GM18505 (cell line): ENCODE data around the gene FARS2.

Source experiments
- ATAC-seq: cut with Tn5 transposase; IDR thresholded peaks from one replicate; pipeline ENCODE4 v1.9.1; 2021; ENCODE audit not compliant: unreplicated experiment
- POLR2A ChIP-seq: IDR thresholded peaks from 4 replicates; pipeline ENCODE4 v1.6.1; 2011; ENCODE audit warnings: borderline replicate concordance; ENCODE audit not compliant: insufficient read depth, insufficient read length; ENCODE audit errors: extremely low read depth

The FARS2 gene

GRCh38 chr6:5525209-5525608 lies 263.9 kb downstream of the FARS2 start:
- no peak for ATAC-seq

DNA sequence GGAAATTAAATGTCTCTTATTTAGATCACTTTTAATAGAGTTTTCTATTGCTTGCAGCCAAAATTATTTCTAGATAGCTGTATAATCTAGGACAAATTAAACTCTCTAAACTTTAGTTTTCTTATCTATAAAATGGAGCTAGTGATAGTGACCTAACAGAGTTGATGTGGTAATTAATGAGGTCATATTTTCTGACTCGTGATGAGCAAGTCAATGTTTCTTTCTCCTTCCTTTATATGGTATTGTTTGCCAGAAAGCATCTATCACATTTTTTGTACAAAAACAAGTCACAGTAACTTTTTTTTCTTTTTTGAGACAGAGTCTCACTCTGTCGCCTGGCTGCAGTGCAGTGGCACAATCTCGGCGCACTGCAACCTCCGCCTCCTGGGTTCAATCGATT lies 267.7 kb downstream of the FARS2 start:
- ATAC-seq: no peak
- TF ChIP-seq POLR2A: no peak

More at GRCh38 chr6:5525209-5525608, 263.9 kb downstream of the FARS2 start:
- TF ChIP-seq POLR2A: no peak

- no peak for TF ChIP-seq POLR2A
- no peak for ATAC-seq
Observed at GRCh38 chr6:5529733-5530132, 268.4 kb downstream of the FARS2 start.

GRCh38 chr6:5531161-5531560 lies 269.8 kb downstream of the FARS2 start:
- ATAC-seq: no peak
- no peak for TF ChIP-seq POLR2A

- ATAC-seq: no peak
- no peak for TF ChIP-seq POLR2A
Observed at GRCh38 chr6:5531853-5532375, 270.6 kb downstream of the FARS2 start.

DNA sequence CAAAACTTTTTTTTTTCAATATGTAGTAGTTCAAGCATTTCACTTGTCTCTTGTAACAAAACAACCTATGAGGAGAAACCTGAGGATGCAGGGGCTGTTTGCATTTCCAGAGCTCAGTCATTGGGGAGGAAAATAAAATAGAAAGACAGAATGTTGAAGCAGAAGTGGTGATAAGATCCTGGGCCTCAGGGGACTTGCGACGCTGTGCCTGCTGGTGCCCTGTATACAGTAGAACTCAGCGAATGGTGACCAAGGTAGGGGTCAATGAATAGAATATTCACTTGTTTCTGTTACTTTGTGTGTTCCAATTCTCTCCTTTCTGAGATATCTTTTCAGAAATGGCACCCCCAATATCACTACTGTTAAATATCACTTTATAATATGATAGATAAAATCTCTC lies 271.6 kb downstream of the FARS2 start:
- no peak for ATAC-seq
- no peak for TF ChIP-seq POLR2A

DNA sequence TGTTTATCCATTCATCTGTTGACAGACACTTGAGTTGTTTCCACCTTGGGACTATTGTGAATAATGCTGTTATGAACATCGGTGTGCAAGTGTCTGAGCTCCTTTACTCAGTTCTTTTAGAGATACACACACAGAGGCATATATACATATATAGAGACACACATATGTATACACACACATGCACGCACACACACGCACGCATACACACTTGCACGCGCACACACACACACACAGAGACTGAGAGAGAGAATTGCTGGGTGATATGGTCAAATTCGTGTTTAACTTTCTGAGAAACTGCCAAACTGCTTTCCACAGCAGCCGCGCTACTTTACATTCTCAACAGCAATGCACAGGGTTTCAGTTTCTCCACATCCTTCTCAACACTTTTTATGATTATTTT lies 273.3 kb downstream of the FARS2 start:
- no peak for TF ChIP-seq POLR2A
- no peak for ATAC-seq

DNA sequence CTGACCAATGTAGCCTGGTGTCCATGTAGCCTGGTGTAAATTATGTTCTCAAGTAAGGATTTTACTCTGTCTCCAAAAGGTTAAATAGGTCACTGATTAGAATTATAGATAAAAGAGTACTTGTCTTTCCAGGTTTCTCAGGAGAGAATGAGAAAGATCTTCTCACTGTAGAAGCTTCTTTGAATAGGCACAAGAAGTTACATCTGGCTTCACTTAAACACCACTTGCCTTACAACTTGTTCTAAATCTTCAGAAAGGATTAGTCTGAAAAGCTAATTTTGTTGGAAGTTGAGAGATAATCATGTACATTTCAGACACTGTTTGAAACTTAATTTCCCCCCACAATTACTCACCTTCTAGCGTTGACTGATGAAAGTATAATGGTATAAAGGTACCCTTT lies 275.3 kb downstream of the FARS2 start:
- ATAC-seq: no peak
- TF ChIP-seq POLR2A: no peak

GRCh38 chr6:5537132-5537531 lies 275.8 kb downstream of the FARS2 start:
- no peak for ATAC-seq
- no peak for TF ChIP-seq POLR2A

GRCh38 chr6:5537967-5538366 lies 276.7 kb downstream of the FARS2 start:
- no peak for TF ChIP-seq POLR2A
- no peak for ATAC-seq

GRCh38 chr6:5540370-5540769 lies 279.1 kb downstream of the FARS2 start:
- no peak for TF ChIP-seq POLR2A

GRCh38 chr6:5541025-5541424 lies 279.7 kb downstream of the FARS2 start:
- no peak for ATAC-seq

More at GRCh38 chr6:5540370-5540769, 279.1 kb downstream of the FARS2 start:
- no peak for ATAC-seq

GRCh38 chr6:5541751-5542432 lies 280.6 kb downstream of the FARS2 start:
- no peak for ATAC-seq
- no peak for TF ChIP-seq POLR2A

More at GRCh38 chr6:5541025-5541424, 279.7 kb downstream of the FARS2 start:
- TF ChIP-seq POLR2A: no peak

DNA sequence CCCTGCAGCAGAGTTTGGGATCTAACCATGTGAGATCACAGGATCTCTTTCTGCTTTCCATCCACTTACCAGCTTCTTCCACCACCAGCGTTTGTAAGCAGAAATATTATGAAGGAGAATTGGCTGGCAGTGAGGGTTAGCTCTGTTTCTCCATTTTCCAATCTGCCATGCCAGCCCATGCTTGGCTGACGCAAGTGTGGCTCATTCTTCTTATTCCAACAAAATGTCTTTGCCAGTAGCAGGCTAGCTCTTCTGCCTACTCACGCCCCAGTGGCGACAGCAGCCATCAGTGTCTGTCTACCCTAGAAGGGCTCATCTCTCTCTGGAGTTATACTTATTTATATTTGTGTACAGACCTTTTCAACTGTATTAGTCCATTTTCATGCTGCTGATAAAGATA lies 286.2 kb downstream of the FARS2 start:
- TF ChIP-seq POLR2A: no peak
- ATAC-seq: no peak

DNA sequence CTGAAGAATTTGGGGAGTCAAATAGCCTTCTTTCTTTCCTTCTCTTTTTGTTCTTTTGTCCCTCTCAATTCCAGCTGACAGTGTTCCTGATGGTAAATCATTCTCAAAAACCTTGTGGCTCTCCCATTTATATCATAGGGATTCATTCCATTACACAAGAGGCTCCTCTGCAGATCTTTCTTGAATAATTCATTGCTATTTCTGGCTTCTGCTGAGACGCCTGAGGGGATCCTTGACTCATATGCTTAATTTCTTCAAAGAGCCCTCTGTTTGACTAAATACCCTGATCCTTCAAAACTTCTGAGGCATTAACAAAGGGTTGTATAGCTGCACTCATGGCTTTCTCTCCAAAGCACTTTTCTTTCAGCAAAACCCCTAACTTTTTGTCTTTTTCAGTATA lies 289.3 kb downstream of the FARS2 start:
- ATAC-seq: no peak
- no peak for TF ChIP-seq POLR2A

DNA sequence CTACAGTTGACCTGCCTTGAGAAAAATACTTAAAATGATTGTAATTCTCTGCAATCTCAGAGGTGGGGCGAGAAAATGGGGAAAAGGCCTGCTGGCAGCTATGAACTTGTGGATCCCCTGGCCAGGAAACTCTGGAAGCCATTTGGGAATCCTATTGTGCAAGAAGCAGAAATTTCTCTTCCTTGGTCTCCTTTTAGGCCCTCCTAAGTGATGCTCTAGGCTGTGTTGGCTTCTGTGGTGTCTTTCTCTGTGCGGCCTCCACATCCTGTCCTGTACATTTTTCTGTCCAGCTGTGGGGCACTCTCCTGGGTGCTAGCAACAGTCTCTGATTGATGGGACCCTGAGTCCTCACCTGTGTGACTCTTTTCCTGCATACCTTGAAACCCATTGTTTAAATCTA lies 290.9 kb downstream of the FARS2 start:
- no peak for TF ChIP-seq POLR2A
- ATAC-seq: no peak

DNA sequence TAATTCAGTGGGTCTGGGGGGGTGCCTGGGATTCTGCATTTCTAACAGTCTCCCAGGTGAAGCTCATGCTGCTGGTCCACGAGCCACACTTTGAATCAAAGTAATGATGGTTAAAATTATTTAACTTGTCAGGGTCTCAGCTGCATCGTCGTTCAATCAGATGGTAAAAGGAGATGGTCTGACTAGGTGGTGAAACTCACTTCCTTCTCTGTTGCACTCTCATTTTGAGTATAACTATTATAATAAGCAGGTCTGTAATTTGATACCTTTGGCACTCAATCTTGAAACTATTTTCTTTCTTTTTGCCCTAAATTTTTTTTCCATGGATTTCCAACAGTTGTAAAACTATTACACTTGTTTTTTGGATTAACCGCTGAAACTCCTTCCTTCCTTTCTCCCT lies 292.5 kb downstream of the FARS2 start:
- no peak for ATAC-seq
- TF ChIP-seq POLR2A: no peak
